ENCODE results near the gene PIH1D1. TPM values are rescaled to one million over a fixed set of nuclear protein-coding genes. Genes with fewer than 3 reads are reported as not detected.
"Not testable (repeated sequence)": the region's sequence is repeated elsewhere in the genome, so short reads cannot be mapped to it uniquely, and the experiment has no call there.

Gene PIH1D1
- total and polyA plus RNA-seq, 2 experiments from 2014 or later = 103 to 164 TPM

GRCh38 chr19:49445997-49446396 is 5.6 kb downstream of the PIH1D1 start:
- Histone ChIP-seq H3K79me2 (replicated peaks; ENCODE audit: insufficient read depth) (peaks cover 10% of the 10 kb centered on the region), H3K27me3 (ENCODE audit: insufficient read depth) (peaks cover 9% of the 10 kb centered on the region), H3K9me2 (ENCODE audit: insufficient read depth) (no peaks in the 10 kb centered on the region), H3K4me2 (no peak overlapping the region), H3K4me1 (ENCODE audit: insufficient read depth) (peaks cover 24% of the 10 kb centered on the region), H3F3A (replicated peaks; ENCODE audit: low read depth) (peaks cover 23% of the 10 kb centered on the region), H3K27ac (ENCODE audit: low read depth) (no peak overlapping the region), H2AFZ (no peak overlapping the region), H3K36me3 (ENCODE audit: insufficient read depth) (peaks cover 4% of the 10 kb centered on the region; the same call in 1 of the 2 replicates), H4K20me1 (replicated peaks; ENCODE audit: insufficient read depth) (peaks cover 8% of the 10 kb centered on the region; the same call in 1 of the 2 replicates), H3K4me3 (no peak overlapping the region)
- Mint-ChIP-seq H3K27me3 (ENCODE audit: insufficient read depth, low read depth, poor library complexity) (peaks cover 52% of the 10 kb centered on the region), H3K27ac (peak overlapping the region; percentile 41; the same call in 1 of the 2 replicates), H3K36me3 (ENCODE audit: low read depth) (peaks cover 49% of the 10 kb centered on the region), H3K9me3 (no peaks in the 10 kb centered on the region), H3K4me3 (no peak overlapping the region), H3K4me1 (peaks cover 35% of the 10 kb centered on the region)
- ATAC-seq (no peak), DNase-seq (ENCODE audit: low spot score) (peak; percentile 31)
- no peak for TF ChIP-seq NANOG (IDR thresholded peaks at IDR 0.05; ENCODE audit: borderline replicate concordance)
- TF ChIP-seq POLR2AphosphoS5 (IDR thresholded peaks at IDR 0.05; ENCODE audit: low read depth) = no peak
- no peak for TF ChIP-seq ZNF114 (CRISPR knock-in tag; IDR thresholded peaks at IDR 0.05)
- TF ChIP-seq REST (IDR thresholded peaks at IDR 0.05; ENCODE audit: unreplicated experiment) = no peak
- no peak for TF ChIP-seq CREB1 (CRISPR knock-in tag; IDR thresholded peaks at IDR 0.05; ENCODE audit: low read depth)
- peak in 1 of 2 experiments; percentile 21; a peak in 2 of 4 replicates for TF ChIP-seq CTCF (conservative IDR thresholded peaks at IDR 0.05; ENCODE audit: low read depth in 2 of 2)

GRCh38 chr19:49444100-49444700 is 7.4 kb downstream of the PIH1D1 start:
- not testable (repeated sequence) for DNase-seq (ENCODE audit: low spot score); H3K79me2 ChIP-seq (replicated peaks; ENCODE audit: insufficient read depth); H3K4me2 ChIP-seq; H2AFZ ChIP-seq; H3K9me2 ChIP-seq (ENCODE audit: insufficient read depth); H4K20me1 ChIP-seq (replicated peaks; ENCODE audit: insufficient read depth); ATAC-seq; H3K4me3 ChIP-seq; H3K27ac Mint-ChIP-seq; H3K27ac ChIP-seq (ENCODE audit: low read depth); H3K9me3 Mint-ChIP-seq; H3K36me3 ChIP-seq (ENCODE audit: insufficient read depth)
- Histone ChIP-seq H3F3A (replicated peaks; ENCODE audit: low read depth) (peaks cover 25% of the 10 kb centered on the region), H3K27me3 (ENCODE audit: insufficient read depth) (peaks cover 27% of the 10 kb centered on the region), H3K4me1 (ENCODE audit: insufficient read depth) (peaks cover 23% of the 10 kb centered on the region)
- Mint-ChIP-seq H3K4me1 (peaks cover 35% of the 10 kb centered on the region), H3K27me3 (ENCODE audit: insufficient read depth, low read depth, poor library complexity) (peaks cover 65% of the 10 kb centered on the region), H3K36me3 (ENCODE audit: low read depth) (peaks cover 34% of the 10 kb centered on the region), H3K4me3 (peak overlapping the region; percentile 66; the same call in 2 of the 3 replicates)

Measured in GM23338 (cell line).